Measurements from ENCODE around the gene GUCD1.
"Not testable (repeated sequence)": the region's sequence is repeated elsewhere in the genome, so short reads cannot be mapped to it uniquely, and the experiment has no call there.

GUCD1 gene

GRCh38 chr22:24554313-24555164 is at the start of gene GUCD1:
Gene GUCD1 (minus strand): TSS chr22:24555138. CDS start chr22:24554991, 147 bp downstream.
- no peak for TF ChIP-seq CTCF (IDR thresholded peaks at IDR 0.05; ENCODE audit: low read depth, low read length)
- TF ChIP-seq POLR2A (IDR thresholded peaks at IDR 0.05; ENCODE audit: extremely low read depth, insufficient read length), result peak; percentile 47
- TF ChIP-seq MAX (IDR thresholded peaks at IDR 0.05; ENCODE audit: low read depth, low read length), result peak; percentile 22; the same call in 1 of the 2 replicates
- TF ChIP-seq MYC (IDR thresholded peaks at IDR 0.05; ENCODE audit: low read depth, low read length), result no peak
- peak; percentile 75 for DNase-seq (ENCODE audit: low read depth)
- peak within 1 kb of the TSS; percentile 97 for H3K4me3 ChIP-seq (ENCODE audit: low read depth, low read length)

GRCh38 chr22:24603770-24604629 is 49.1 kb upstream of the GUCD1 start:
- TF ChIP-seq MAX (IDR thresholded peaks at IDR 0.05; ENCODE audit: low read depth, low read length) (peak; percentile 27; the same call in 1 of the 2 replicates), CTCF (IDR thresholded peaks at IDR 0.05; ENCODE audit: low read depth, low read length) (peak; percentile 10)
- peak overlapping the region; percentile 59 for H3K4me3 ChIP-seq (ENCODE audit: low read depth, low read length)
- DNase-seq (ENCODE audit: low read depth), result peak; percentile 78

GRCh38 chr22:24602847-24603769 is 48.2 kb upstream of the GUCD1 start, which contains the start of gene GGT1:
Gene GGT1 (plus strand): TSS chr22:24603193. CDS start chr22:24611082, 7,889 bp downstream.
- peak within 1 kb of the TSS; percentile 59 for H3K4me3 ChIP-seq (ENCODE audit: low read depth, low read length)
- peak; percentile 68 for DNase-seq (ENCODE audit: low read depth)

GRCh38 chr22:24602105-24602749 is 47.3 kb upstream of the GUCD1 start:
- not testable (repeated sequence) for H3K4me3 ChIP-seq (ENCODE audit: low read depth, low read length); DNase-seq (ENCODE audit: low read depth)

GRCh38 chr22:24601217-24602104 is 46.5 kb upstream of the GUCD1 start:
- DNase-seq (ENCODE audit: low read depth), result peak; percentile 74
- no peak overlapping the region for H3K4me3 ChIP-seq (ENCODE audit: low read depth, low read length)
- TF ChIP-seq MYC (IDR thresholded peaks at IDR 0.05; ENCODE audit: low read depth, low read length) (no peak), MAX (IDR thresholded peaks at IDR 0.05; ENCODE audit: low read depth, low read length) (no peak), POLR2A (IDR thresholded peaks at IDR 0.05; ENCODE audit: extremely low read depth, insufficient read length) (no peak), CTCF (IDR thresholded peaks at IDR 0.05; ENCODE audit: low read depth, low read length) (no peak)

- DNase-seq (ENCODE audit: low read depth); H3K4me3 ChIP-seq (ENCODE audit: low read depth, low read length): not testable (repeated sequence)
Measured at GRCh38 chr22:24599958-24600715, 45.2 kb upstream of the GUCD1 start.

Measured in NB4 (cell line).